GM12801 (cell line): Measurements from ENCODE around the gene PADI6.

Experiments
- TF ChIP-seq, protein P1 (sequence below): IDR thresholded peaks from one replicate; pipeline ENCODE4 v1.5.1; 2011; ENCODE audit warnings: control low read depth; ENCODE audit not compliant: insufficient read length; ENCODE audit errors: extremely low read depth

PADI6 gene

DNA sequence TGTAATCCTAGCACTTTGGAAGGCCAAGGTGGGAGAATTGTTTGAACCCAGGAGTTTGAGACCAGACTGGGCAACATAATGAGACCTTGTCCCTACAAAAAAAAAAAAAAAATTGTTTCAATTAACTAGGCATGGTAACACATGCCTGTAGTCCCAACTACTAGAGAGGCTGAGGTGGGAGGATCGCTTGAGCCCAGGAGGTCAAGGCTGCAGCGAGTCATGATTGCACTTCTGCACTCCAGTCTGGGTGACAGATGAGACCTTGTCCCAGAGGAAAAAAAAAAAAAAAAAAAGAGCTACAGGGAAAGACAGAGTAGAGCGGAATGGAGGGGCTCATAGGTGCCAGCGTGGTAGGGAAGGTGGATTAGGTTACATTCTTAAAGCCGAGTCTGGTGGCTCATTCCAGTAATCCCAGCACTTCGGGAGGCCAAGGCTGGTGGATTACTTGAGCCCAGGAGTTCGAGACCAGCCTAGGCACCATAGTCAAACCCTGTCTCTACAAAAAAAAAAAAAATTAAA is 21.0 kb upstream of the PADI6 start:
- TF ChIP-seq, protein P1, sequence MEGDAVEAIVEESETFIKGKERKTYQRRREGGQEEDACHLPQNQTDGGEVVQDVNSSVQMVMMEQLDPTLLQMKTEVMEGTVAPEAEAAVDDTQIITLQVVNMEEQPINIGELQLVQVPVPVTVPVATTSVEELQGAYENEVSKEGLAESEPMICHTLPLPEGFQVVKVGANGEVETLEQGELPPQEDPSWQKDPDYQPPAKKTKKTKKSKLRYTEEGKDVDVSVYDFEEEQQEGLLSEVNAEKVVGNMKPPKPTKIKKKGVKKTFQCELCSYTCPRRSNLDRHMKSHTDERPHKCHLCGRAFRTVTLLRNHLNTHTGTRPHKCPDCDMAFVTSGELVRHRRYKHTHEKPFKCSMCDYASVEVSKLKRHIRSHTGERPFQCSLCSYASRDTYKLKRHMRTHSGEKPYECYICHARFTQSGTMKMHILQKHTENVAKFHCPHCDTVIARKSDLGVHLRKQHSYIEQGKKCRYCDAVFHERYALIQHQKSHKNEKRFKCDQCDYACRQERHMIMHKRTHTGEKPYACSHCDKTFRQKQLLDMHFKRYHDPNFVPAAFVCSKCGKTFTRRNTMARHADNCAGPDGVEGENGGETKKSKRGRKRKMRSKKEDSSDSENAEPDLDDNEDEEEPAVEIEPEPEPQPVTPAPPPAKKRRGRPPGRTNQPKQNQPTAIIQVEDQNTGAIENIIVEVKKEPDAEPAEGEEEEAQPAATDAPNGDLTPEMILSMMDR: no peak

DNA sequence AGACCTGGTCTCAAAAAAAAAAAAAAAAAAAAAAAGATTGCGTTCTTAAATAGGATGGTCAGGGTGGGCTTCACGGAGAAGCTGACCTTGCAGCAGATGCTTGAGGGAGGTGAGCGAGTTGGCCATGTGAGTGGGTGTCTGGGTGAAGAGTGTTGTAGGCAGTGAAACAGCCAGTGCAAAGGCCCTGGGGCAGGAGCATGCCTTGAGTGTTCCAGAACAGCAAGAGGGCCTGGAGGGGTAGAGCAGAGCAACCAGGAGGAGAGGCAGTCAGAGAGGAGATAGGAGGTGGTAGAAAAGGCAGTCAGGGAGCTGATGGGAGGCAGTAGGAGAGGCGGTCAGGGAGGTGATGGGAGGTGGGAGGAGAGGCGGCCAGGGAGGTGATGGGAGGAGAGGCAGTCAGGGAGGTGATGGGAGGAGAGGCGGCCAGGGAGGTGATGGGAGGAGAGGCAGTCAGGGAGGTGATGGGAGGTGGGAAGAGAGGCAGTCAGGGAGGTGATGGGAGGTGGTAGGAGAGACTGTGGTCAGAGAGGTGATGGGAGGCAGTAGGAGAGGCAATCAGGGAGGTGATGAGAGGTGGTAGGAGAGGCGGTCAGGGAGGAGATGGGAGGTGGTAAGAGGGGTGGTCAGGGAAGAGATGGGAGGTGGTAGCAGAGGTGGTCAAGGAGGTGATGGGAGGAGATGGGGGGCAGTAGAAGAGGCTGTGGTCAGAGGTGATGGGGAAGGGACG is 20.2 kb upstream of the PADI6 start:
- TF ChIP-seq, protein P1: no peak

DNA sequence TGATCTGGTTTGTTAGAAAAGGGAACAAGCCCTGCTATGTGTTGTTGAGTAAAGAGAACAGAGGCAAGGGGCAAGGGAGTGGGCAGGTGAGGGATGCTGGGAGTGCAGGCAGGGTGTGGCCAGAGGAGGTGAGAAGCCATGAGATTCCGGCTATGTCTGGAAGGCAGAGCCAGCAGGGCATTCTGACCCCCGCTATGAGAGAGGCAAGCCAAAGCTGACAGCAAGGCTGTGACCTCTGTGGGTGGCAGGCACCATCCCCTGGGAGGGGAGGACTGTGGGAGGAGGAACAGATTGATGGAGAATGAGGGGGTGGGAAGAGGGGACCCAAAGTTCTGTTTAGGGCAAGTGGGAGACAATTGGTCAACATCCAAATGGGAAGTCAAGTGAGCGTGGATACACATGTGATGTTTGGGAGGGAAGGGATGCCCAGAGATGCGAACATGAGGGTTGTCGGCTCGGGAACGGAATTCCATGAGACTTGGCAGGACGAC is 19.5 kb upstream of the PADI6 start:
- TF ChIP-seq, protein P1: no peak

DNA sequence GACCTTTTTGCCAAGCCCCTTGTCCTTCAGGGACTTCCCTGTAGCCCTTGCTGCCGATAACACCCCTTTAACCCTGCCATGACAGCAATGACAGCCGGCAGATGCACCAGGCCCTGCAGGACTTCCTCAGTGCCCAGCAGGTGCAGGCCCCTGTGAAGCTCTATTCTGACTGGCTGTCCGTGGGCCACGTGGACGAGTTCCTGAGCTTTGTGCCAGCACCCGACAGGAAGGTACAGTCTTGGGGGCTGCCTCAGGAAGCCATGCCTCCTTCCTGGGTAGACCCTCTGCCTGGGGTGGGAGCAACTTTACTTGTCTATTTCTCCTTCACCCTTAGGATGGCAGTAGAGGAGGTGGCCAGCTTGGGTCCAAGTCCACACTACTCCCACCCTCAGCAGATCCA is 16.1 kb upstream of the PADI6 start:
- TF ChIP-seq, protein P1: no peak

DNA sequence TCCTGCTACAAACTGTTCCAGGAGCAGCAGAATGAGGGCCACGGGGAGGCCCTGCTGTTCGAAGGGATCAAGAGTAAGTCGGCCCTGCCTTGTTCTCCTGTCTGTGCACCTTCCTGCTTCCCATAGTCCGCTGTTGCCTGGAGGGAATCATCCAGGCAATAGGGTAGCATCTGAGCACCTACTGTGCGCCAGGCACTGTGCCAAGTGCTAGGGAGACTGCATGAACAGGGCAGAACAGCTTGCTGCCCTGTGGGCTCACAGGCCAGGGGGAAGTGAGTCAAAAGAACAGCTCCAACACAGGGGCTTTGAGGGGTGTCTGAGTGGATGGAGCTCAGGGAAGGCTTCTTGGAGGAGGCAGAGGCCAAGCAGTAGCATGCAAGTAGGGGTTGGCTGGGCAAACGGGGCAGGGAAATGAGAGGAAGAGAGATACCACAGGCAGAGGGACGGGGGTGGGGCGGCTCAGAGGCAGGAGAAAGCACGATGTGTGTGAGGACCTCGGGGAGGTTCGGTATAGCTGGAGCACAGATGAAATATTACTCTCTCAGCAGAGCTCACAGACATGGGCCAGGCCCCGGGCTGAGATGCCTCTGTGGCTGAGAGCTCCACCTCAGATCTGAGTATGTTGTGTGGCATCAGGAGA is 15.5 kb upstream of the PADI6 start:
- TF ChIP-seq, protein P1: no peak

DNA sequence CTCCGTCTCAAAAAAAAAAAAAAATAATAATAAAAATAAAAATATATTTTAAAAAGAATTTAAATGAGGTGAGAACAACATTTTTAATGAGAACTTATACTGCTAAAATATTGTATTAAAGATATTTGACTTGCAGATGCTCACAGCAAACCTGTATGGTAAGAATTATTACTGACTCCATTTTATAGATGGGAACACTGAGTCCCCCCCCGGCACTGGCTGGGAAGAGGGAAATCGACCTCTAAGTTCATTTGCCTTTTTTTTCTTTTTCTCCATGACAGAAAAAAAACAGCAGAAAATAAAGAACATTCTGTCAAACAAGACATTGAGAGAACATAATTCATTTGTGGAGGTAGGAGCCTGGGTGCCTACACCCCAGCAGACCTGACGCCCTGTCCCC is 13.4 kb upstream of the PADI6 start:
- TF ChIP-seq, protein P1: no peak

DNA sequence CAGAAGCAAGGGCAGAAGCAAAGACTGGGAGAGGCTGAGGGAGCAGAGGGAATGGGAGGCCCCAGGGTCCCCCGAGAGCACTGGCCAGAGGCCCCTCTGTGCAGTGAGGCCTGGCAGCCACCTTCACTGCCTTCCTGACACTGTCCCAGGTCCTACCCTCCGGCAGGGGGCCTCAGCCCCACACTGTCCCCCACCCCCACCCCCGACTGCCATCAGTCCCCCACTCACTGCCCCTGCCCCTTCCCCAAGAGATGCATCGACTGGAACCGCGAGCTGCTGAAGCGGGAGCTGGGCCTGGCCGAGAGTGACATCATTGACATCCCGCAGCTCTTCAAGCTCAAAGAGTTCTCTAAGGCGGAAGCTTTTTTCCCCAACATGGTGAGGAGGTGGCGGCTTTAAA is 13.0 kb upstream of the PADI6 start:
- TF ChIP-seq, protein P1: no peak
